Keratinocyte (primary cell): ENCODE results near the gene TMA16.

ENCODE experiments used
- CTCF ChIP-seq, 3 experiments: IDR thresholded peaks in 1 of 3; conservative IDR thresholded peaks in 1 of 3; optimal IDR thresholded peaks in 1 of 3; 2 replicates in 2 of 3; 3 replicates in 1 of 3; pipeline versions ENCODE3 to v1.5.1; 2011; ENCODE audit warnings: low read length in 3 of 3, mild to moderate bottlenecking in 3 of 3, moderate library complexity in 2 of 3, control low read depth in 1 of 3, inconsistent platforms in 1 of 3; ENCODE audit not compliant: insufficient read depth in 2 of 3; ENCODE audit errors: extremely low read depth in 1 of 3
- EZH2 ChIP-seq: IDR thresholded peaks from one replicate; pipeline ENCODE4 v1.6.1; 2012; ENCODE audit warnings: inconsistent platforms, mild to moderate bottlenecking, low read length, moderate library complexity

- TF ChIP-seq CTCF (optimal IDR thresholded peaks at IDR 0.05 in 1 of 3, IDR thresholded peaks at IDR 0.05 in 1 of 3, conservative IDR thresholded peaks at IDR 0.05 in 1 of 3; ENCODE audit: extremely low read depth in 1 of 3, insufficient read depth in 2 of 3, low read length in 3 of 3) (no peak), EZH2 (no peak)
Measured at GRCh38 chr4:163556177-163556576, 61.7 kb downstream of the TMA16 start.
